Inferior parietal cortex (tissue), 1 donor: Measurements from ENCODE around the gene ANKLE1.
A peak's percentile ranks its signal among the peaks of the same experiment; 100 is the strongest.

ENCODE experiments used
- DNase-seq: peaks from one replicate; pipeline ENCODE4 v3.0.0-alpha.2; 2016; ENCODE audit errors: extremely low spot score

ANKLE1 gene, protein sequence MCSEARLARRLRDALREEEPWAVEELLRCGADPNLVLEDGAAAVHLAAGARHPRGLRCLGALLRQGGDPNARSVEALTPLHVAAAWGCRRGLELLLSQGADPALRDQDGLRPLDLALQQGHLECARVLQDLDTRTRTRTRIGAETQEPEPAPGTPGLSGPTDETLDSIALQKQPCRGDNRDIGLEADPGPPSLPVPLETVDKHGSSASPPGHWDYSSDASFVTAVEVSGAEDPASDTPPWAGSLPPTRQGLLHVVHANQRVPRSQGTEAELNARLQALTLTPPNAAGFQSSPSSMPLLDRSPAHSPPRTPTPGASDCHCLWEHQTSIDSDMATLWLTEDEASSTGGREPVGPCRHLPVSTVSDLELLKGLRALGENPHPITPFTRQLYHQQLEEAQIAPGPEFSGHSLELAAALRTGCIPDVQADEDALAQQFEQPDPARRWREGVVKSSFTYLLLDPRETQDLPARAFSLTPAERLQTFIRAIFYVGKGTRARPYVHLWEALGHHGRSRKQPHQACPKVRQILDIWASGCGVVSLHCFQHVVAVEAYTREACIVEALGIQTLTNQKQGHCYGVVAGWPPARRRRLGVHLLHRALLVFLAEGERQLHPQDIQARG

DNA sequence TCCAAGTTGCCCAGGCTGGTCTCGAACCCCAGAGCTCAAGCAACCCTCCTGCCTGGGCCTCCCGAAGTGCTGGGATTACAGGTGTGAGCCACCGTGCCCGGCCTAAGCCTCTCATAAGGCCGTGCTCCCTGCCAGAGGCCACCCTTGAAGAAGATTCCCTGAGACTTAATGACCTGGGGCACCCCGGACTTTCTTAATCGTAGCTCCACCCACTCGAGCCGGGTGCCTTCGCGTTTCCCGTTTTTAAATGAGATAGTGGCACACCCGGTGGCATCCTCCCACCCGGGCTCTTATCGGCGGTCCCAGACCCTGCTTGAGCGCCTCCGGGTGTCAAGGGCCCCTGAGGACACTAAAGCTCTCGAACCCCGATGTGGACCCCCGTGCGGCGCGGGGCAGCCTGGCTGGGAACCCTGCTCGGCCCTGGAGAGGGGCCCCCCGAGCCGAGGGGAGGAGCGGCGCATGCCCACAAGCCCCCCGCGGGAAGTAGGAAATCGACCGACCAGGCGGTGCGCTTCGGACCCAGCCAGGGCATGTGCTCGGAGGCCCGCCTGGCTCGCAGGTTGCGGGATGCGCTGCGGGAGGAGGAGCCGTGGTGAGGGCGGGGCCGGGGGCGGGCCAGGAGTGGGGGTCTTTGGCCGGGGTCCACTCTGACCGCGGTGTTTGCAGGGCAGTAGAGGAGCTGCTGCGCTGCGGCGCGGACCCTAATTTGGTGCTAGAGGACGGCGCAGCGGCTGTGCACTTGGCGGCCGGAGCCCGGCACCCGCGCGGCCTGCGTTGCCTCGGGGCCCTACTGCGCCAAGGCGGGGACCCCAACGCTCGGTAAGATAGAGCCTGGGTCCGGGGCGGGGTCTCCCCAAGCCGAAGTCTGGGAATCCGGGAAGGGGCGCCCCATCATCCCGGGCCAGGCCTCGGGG, at the start of gene ANKLE1:
Gene ANKLE1 (plus strand): TSS at position 511 of the 914 bp plus-strand sequence. CDS start 20 bp downstream, at position 531.
- no peak for DNase-seq

DNA sequence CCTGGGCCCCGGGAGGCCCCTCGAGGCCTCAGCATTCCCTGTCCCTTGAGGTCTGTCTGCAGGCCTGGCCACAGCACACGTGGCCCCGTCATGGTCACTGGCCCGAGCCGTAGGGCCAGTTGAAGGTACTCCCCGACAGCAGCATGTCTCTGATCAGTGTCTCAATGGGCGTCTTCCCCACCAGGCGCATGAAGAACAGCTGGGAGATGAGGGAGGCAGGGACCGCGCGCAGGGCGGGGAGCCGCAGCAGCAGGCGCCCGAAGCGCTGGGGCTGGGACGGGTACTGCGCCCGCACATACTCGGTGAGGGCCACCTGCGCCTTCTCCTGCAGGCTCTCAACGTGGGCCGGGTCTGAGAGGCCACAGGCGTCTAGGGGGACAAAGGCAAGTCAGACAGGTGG, 49.4 kb upstream of the ANKLE1 start:
- no peak for DNase-seq

DNA sequence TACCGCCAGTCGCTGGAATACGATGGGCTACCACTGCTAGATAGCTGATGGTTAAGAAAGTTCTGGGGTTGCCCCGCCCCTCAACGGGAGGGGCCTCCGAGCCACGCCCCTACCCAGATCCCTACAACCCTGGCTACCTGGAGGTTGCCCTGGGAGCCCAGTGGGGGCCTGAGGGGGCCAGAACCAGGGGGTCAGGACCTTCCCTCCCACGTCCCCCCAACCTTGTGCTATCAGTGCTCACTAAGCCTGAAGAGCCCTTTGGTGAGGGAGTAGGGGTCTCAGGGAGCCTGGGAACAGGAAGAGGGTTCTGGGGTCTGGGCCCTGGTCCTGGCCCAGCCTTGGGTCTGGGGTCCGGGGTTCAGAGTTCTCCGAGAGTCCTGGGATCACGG, 46.8 kb upstream of the ANKLE1 start:
- DNase-seq = no peak

- DNase-seq = peak; percentile 56
Measured at GRCh38 chr19:17235300-17235970, 46.3 kb upstream of the ANKLE1 start.

- no peak for DNase-seq
Measured at GRCh38 chr19:17235971-17236777, 45.5 kb upstream of the ANKLE1 start.

DNA sequence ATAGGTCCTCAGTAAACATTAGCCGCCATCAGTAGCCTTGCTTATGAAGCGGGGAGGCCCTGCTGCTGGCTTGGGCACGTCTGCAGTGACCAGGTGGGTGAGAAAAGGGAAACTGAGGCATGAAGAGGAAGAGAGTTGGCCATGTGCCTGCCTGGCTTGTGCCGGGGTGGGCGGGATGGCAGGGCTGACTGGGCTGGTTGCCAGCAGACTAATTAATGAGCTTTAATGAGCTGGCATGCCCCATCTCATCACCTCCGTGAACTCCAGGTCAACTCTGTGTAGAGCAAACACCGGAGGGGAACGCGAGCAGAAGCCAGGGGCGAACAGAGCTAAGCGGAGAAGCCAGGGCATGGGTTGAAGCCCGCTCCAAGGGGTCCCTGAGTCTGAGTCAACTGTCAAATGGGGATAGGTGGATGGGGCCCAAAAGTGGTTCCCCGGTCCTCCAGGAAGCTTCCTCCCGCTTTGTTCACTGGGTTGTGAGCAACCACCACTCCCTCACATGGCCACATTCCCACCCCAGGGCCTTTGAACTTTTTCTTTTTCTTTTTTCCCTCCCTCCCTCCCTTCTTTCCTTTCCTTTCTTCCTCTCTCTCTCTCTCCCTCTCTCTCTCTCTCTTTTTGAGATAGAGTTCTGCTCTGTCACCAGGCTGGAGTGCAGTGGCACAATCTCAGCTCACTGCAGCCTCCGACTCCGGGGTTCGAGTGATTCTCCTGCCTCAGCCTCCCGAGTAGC, 44.7 kb upstream of the ANKLE1 start:
- no peak for DNase-seq

DNA sequence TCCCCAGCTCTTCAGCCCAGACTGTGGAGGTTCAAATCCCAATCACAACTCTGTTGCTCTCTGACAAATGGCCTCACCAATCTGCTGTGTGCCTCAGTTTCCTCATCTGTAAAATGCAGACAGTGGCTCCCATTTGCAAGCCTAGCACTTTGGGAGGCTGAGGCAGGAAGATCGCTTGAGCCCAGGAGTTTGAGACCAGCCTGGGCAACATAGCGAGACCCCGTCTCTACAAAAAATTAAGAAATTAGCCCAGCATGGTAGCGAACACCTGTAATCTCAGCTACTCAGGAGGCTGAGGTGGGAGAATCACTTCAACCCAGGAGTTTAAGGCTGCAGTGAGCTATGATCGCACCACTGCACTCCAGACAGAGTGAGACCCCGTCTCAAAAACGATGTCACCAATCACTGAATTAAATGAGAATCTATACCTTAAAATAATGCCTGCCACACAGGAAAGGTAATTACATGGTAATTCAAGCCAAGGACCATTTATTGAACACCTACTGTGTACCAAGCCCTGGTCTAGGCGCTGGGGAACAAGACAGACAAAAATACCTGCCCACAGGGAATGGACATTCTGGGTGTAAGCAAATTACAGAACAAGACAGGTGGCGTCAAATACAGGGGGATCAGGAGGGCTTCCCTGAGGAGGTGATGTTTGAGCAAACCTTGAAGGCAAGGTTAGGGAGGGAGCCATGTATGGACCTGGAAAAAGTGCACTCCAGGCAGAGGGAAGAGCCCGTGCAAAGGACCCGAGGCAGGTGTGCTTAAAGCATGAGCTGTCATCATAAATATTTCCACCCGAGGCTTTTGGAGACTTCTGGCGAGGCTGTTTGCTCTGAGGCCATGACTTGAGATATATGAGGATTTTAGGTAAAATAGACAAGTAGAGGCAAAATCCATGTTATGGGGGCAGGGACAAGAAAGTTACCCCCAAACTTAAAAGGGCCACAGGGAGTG, 43.7 kb upstream of the ANKLE1 start:
- no peak for DNase-seq

GRCh38 chr19:17240062-17240752, 41.5 kb upstream of the ANKLE1 start:
- DNase-seq = no peak

GRCh38 chr19:17240826-17241399, 40.8 kb upstream of the ANKLE1 start:
- no peak for DNase-seq

GRCh38 chr19:17242431-17243208, 39.1 kb upstream of the ANKLE1 start:
- no peak for DNase-seq

GRCh38 chr19:17243211-17243829, 38.4 kb upstream of the ANKLE1 start:
- no peak for DNase-seq

DNA sequence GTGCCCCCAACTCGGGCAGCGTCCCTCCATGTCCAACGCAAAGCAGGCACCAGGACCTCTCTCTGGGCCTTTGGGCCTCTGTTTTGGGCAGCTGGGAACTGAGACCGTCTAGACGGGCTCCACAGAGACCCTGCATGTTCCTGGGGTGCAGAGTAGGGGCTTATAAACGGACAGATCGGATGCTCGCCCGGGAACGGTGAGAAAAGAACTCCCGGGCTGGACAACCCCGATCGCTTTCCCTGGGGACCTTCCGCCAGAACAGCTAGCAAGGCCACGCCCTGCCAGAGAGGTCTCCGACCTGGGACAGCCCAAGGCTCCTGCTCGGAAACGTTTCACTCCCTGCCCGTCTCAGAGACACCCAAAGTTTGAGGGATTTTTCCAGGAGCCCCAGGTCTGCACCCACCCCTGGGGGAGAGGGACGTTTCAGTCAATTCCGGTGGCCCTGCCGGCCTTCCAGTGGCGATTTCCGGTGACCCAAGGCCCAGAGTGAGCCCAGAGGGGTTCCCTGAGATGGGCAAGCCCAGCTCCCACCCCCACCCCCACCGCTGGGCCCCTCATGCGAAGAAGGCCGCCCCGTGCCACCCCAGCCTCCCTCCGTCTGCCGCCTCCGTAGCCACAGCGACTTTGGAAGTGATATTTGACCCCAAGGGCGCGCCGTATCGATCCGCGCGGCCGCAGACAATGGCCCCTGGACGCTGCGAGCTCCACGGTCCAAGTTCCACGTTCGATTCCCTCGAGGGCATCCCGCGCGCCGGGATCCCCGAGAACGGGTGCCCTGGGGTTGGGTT, 37.7 kb upstream of the ANKLE1 start:
- no peak for DNase-seq

GRCh38 chr19:17244618-17245534, 36.8 kb upstream of the ANKLE1 start:
- no peak for DNase-seq

DNA sequence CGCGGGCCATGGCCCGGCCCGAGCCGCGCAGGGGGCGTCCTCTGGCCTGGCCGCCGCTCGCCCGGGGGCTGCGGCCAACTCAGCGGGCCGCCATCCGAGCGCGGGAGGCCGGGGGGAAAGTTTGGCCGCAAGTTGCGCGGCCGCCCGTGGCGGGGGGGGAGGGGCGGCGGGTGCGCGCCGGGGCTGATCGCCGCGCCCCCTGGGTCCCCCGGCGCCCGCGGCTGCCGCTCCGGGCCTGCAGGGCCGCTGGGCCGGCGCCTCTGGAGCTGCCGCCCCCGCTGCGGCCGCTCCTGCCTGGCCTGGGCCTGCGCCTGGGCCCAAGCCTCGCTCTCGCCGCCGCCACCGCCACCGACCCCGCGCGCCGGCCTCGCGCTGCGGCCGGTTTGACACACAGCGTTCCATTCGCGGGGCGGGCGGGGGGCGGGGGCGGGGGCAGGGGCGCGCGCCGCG, 36.1 kb upstream of the ANKLE1 start, which contains the start of gene NR2F6:
Gene NR2F6 (minus strand): TSS at position 385 of the 450 bp plus-strand sequence. CDS start 699 bp downstream, outside the sequence.
- no peak for DNase-seq
